ENCODE measurements around the gene PRDM15.

DNA sequence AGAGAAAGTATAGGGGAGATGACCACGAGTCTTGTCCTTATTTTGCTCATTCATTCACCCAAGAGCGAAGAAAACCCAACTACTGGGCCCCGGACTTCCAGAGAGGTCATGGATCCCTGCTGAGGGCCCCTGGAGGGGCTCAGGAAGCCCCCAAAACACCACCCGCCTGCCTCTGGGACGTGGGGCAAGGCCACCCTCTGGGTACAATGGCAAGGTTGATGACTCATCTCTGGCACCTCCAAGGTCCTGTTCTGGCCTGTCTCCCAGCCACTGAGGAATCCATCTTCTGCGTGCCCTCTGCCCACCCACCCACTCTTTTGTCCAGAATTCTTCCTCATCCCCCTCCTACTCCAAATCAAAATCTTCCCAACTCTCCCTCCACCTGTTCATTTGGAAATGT, 21.3 kb upstream of the PRDM15 start:
- TF ChIP-seq, protein P1, sequence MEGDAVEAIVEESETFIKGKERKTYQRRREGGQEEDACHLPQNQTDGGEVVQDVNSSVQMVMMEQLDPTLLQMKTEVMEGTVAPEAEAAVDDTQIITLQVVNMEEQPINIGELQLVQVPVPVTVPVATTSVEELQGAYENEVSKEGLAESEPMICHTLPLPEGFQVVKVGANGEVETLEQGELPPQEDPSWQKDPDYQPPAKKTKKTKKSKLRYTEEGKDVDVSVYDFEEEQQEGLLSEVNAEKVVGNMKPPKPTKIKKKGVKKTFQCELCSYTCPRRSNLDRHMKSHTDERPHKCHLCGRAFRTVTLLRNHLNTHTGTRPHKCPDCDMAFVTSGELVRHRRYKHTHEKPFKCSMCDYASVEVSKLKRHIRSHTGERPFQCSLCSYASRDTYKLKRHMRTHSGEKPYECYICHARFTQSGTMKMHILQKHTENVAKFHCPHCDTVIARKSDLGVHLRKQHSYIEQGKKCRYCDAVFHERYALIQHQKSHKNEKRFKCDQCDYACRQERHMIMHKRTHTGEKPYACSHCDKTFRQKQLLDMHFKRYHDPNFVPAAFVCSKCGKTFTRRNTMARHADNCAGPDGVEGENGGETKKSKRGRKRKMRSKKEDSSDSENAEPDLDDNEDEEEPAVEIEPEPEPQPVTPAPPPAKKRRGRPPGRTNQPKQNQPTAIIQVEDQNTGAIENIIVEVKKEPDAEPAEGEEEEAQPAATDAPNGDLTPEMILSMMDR (conservative IDR thresholded peaks at IDR 0.05 in 1 of 2, IDR thresholded peaks at IDR 0.05 in 1 of 2; ENCODE audit: low read depth in 1 of 2, low read length in 2 of 2), result no peak
- TF ChIP-seq EZH2 (IDR thresholded peaks at IDR 0.05; ENCODE audit: low read length, missing control alignments), result no peak

All from fibroblast of lung (primary cell).